ENCODE measurements around the gene CTIF.

- no peak for TF ChIP-seq CTCF (IDR thresholded peaks at IDR 0.05; ENCODE audit: insufficient read depth, low read length, poor library complexity, severe bottlenecking)
- no peak for TF ChIP-seq EZH2phosphoT487 (conservative IDR thresholded peaks at IDR 0.05; ENCODE audit: low read length)
Observed at GRCh38 chr18:48867978-48868377, 329.1 kb downstream of the CTIF start.
